Medulla oblongata (tissue), 1 donor: ENCODE measurements around the gene RNASET2.

ENCODE experiments used
- DNase-seq: peaks from one replicate; pipeline ENCODE4 v3.0.0-alpha.2; 2015; ENCODE audit errors: extremely low spot score

RNASET2 gene, protein sequence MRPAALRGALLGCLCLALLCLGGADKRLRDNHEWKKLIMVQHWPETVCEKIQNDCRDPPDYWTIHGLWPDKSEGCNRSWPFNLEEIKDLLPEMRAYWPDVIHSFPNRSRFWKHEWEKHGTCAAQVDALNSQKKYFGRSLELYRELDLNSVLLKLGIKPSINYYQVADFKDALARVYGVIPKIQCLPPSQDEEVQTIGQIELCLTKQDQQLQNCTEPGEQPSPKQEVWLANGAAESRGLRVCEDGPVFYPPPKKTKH

GRCh38 chr6:166956444-166957086 lies at the start of gene RNASET2:
Gene RNASET2, minus strand, starts transcription at chr6:166956550. Its CDS starts 368 bp downstream, at chr6:166956182.
- DNase-seq: peak; percentile 93

DNA sequence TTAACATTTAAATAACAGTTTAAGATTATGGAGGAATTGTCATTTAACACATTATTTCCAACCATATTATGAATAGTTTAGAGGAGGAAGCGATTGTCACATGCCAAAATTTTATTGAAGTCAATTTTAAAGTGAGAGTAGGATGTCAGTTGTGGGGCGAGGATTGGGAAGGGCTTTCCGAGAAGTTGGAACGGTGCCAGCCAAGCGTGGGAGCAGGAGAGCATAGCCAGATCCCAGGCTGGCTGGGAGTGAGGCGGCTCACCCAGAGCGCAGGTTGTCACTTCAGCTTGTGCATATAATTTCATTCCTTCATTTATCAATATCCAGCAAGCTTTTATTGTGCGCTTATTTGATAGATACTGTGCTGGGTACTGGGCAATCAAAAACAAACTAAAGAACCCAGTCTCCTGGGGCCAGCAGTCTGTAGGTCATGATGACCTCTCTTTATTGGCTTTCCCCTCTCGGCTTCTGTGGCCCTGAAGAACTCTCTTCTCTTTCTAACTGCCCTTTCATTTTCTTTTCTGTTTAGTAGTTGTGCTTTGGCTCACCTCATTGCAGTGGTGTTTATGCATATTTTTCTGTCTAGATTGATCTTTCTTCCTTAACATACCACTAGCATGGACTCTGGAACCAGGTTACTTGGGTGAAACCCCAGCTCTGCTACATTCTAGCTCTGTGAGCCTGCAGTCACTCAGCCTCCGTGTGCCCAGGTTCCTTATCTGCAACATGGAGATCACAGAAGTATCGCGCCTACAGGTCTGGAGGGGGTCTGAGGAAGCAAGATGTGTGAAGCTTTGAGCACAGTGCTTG lies 49.2 kb upstream of the RNASET2 start:
- DNase-seq: no peak

DNA sequence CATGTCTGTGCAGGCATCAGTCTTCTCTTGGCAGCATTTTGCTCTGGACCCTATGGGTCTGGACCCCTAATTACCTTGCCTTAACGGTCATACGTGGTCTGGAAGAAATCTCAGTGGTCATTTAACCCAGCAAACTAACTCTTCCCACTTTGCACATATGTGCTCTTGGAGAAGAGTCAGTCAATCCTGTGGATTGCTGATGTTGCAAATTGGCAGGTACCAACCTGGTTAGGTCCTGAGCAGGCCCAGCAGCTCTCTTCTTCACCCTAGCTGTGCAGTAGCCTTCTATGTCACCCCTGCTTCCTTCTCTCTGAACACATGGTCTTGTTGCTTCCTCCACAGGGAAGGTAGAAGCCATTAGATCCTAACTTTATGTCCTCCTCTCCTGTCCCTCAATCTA lies 44.4 kb upstream of the RNASET2 start:
- no peak for DNase-seq

DNA sequence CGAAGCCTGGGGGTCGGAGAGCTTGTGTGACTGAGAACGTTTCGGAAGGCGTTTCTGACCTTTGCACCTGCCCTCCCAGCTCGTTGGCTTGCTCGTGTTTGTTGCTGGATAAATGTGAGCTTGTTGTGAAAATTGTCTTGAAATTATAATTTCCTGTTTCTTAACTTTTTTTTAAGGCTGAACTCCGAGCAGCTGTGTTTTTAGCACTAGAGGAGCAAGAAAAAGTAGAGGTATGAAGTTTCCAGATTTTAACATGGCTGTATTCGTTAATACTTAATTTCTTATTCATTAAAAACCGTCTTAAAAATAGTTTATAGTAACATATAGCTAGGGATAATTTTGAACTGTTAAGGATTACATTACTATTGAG lies 43.5 kb upstream of the RNASET2 start:
- DNase-seq: no peak

DNA sequence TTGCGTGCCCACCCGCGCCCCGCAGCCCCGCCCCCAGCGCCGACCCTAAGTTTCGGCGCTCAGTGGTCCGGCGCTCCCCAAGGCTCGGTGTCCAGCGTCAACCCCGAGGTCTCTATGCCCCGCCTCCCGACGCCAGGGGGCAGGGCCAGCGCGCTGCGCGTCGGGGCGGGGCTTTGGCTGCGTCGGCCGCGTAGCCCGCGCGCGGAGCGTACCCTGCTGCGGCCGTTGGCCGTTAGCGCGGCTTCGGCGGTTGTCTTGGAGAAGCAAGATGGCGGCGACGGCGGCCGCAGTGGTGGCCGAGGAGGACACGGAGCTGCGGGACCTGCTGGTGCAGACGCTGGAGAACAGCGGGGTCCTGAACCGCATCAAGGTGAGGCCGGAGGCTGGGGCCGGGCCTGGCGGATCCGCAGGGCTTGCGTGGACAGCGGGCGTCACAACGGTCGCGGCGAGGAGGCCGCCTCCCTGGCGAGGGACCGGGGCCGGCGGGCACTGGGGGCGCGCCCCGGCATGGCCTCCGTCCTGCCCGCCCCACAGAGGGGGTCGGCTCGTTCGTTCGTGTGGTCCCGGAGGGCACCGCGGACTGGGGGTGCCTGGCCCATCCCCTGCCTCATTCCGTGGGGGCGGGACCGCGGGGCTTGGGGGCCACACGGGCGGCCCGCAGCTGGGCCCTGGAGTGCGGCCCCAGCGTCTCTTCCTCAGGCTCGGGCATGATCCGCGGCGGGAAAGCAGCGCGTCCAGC lies 43.0 kb upstream of the RNASET2 start, which contains the start of gene CEP43:
Gene CEP43 (plus strand): TSS at position 253 of the 739 bp plus-strand sequence. CDS start 16 bp downstream, at position 269.
- peak; percentile 98 for DNase-seq

DNA sequence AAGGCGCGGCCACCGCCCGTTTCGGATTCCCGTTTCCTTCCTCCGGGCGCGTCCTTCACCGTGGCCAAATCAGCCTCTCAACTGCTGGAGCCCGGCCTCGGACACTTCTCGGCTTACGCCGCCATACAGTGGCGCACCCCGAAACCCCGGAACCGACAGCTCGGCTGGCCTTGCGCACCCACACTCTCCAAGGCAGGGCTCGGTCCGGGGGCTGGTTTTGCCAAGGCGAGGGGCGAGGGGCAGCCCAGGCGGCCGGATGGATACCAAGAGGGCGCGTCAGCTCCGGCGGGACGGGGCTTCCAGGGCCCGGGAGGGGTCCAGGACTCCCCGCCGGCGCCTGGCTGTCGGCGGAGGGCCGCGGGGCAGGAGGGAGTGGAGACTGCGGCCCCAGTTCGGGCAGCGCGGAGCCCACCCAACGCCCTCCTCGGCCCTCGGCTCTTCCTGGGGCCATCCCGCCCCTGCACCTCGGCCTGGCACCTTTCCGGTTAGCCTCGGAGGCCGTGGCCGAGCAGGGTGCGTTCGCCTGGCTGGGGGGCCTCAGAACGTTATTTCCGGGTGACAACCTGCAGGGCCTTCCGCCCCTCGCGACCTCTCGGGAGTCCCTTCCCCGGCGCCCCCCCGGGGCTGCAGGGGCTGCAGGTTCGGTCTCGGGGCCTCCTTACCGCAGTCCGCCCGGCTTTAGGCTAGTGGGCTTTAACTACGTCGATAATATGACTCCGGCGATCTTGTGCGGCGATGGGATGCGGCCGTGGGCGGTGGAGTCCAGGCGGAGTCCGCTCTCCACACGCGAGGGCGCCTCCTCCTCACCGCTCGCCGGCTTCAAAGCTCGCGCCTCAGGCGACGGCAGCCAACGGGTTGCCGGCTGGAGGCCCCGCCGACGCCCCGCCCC lies 42.1 kb upstream of the RNASET2 start:
- DNase-seq: no peak

DNA sequence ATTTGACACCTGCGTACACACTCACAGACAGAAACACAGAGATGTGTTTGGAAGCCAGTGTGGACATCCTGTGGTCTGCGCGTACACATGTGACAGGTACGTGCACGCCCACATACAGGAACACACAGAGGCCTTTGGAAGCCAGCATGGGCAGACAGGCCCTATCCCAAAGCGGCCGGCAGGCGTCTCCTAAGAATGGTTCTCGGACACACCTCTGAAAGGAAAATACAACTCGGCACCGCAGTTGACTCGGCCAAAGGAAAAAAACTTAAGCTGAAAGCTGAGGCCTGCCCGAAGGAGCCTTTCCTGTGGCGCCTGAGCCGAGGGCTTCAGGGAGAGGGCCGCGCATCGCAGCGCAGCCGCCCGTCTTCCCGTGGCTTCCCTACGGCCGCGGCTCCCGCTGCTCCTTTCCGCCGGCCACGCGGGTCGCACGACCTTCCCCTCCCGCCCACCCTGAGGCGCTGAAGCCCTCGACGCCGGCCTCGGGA lies 41.5 kb upstream of the RNASET2 start:
- peak; percentile 31 for DNase-seq

- no peak for DNase-seq
These were observed 41.0 kb upstream of the RNASET2 start for GRCh38 chr6:166997348-166997747.

DNA sequence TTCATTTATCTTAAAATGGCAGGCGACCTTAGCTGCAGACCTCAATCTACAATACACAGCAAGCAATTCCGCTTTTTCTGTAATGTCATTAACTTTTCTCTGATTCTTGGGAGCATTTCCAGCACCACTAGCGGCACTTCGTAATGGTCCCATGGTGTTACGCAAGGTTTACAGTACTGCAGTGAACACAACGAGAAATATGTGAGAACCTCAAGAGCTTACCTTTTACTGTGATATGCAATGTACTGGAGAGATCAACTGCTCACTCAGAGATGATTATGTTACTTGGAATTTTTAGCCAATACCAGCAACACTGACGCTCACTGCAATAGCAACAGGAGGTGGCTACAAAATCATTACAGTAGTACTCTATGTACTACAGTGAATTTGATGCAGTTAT lies 40.1 kb upstream of the RNASET2 start:
- DNase-seq: no peak

GRCh38 chr6:166989427-166990032 lies 33.2 kb upstream of the RNASET2 start:
- peak; percentile 66 for DNase-seq

GRCh38 chr6:166988674-166989201 lies 32.4 kb upstream of the RNASET2 start:
- no peak for DNase-seq

- no peak for DNase-seq
These were observed 31.6 kb upstream of the RNASET2 start for GRCh38 chr6:166987930-166988329.

GRCh38 chr6:166987448-166987847 lies 31.1 kb upstream of the RNASET2 start:
- no peak for DNase-seq

GRCh38 chr6:166980738-166981137 lies 24.4 kb upstream of the RNASET2 start:
- no peak for DNase-seq

- no peak for DNase-seq
These were observed 21.5 kb upstream of the RNASET2 start for GRCh38 chr6:166977621-166978525.

- no peak for DNase-seq
These were observed 20.3 kb upstream of the RNASET2 start for GRCh38 chr6:166976636-166977035.

DNA sequence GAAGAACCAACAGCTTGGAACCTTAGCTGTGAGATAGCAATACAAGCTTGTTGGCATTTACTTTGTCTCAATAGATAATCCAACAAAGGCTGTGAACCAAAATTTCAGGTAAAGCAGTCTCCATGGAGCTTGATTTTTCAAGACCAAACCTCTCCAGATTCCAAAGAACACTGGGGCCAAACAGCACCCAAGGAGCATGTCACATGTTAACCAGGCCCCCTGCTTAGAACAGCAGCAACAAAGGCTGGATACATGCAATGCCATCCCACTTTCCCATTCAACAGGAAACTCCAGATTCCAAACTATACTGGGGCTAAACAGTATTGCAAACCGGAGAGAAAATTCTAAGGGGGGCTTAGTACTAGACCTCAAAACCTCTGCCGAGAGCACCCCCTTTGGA lies 15.8 kb upstream of the RNASET2 start:
- DNase-seq: no peak

DNA sequence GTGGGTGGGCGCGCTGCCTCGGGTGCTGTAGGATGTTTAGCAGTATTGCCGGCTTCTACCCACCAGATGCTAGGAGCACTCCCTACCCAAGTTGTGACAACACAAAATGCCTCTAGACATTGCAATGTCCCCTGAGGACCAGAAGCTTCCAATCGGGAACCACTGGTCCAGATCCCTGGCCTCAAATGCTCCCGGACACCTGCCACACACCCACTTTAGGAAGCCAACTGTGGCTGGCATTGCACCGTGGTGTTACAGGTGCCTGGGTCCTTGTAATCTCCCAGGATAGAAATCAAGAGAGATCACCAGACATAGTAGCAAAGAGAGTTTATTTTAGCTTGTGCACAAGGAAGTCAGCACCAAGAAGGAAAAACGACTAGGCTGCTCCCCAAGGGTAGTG lies 14.9 kb upstream of the RNASET2 start:
- DNase-seq: no peak

- no peak for DNase-seq
These were observed 14.4 kb upstream of the RNASET2 start for GRCh38 chr6:166970776-166971175.
